GM12878 (cell line): ENCODE data around the gene CLEC16A. TPM values are rescaled to one million over a fixed set of nuclear protein-coding genes. Genes with fewer than 3 reads are reported as not detected.
"Not testable (repeated sequence)": the region's sequence is repeated elsewhere in the genome, so short reads cannot be mapped to it uniquely, and the experiment has no call there.

Source experiments
- ATAC-seq: fragments of 200-7000 bp; cut with Tn5 transposase; 3 replicates; pipeline ENCODE4 v1.9.1; 2020; ENCODE audit warnings: mild to moderate bottlenecking, moderate library complexity
- BruUV-seq: library from RNA; stranded (reverse); fragments of 400-500 nt; replicated peaks from 2 replicates; lab custom pipeline; 2021; lab: Mats Ljungman, UMichigan
- CTCF ChIA-PET: fragments of 300-600 bp; sonication (Branson Sonifier 250); formaldehyde crosslinking; extraction: SDS; loops from one replicate; lab custom pipeline; 2021; ENCODE audit warnings: inconsistent platforms; lab: Yijun Ruan, JAX
- POLR2A ChIA-PET: fragments of 350-600 bp; formaldehyde crosslinking; extraction: SDS; loops from one replicate; lab custom pipeline; 2021; ENCODE audit warnings: inconsistent platforms; lab: Charles Lee
- RAD21 ChIA-PET: fragments of 300-600 bp; sonication (Branson Sonifier 250); formaldehyde crosslinking; loops from one replicate; lab custom pipeline; 2023; ENCODE audit warnings: antibody characterized with exemption; ENCODE audit not compliant: unreplicated experiment; lab: Charles Lee
- SMC1A ChIA-PET: fragments of 300-600 bp; sonication (Branson Sonifier 250); formaldehyde crosslinking; loops from one replicate; lab custom pipeline; 2023; ENCODE audit not compliant: unreplicated experiment, uncharacterized antibody; lab: Charles Lee
- DNase-seq: peaks from one replicate; pipeline ENCODE4 v3.0.0-alpha.2; 2011; ENCODE audit warnings: low read depth, low spot score
- FAIRE-seq: peaks from 3 replicates; lab custom pipeline; 2011; peaks lifted over from hg19 to GRCh38; lab: Jason Lieb, UNC
- H2AFZ ChIP-seq: 2 replicates; pipeline ENCODE4 v1.6.0; 2011; ENCODE audit warnings: low read depth, low read length, control low read depth; ENCODE audit not compliant: control insufficient read depth
- H3K27ac ChIP-seq: 2 replicates; pipeline ENCODE4 v1.5.1; 2011; ENCODE audit warnings: control low read depth; ENCODE audit not compliant: control insufficient read depth, insufficient read depth
- H3K27me3 ChIP-seq, 2 experiments: replicated peaks in 1 of 2; 2 replicates each; pipeline versions ENCODE4 v1.6.0 to v1.6.1; 2011; ENCODE audit warnings: low read length in 1 of 2; ENCODE audit not compliant: control insufficient read depth in 2 of 2, insufficient read depth in 2 of 2
- H3K36me3 ChIP-seq, 2 experiments: 2 replicates each; pipeline ENCODE4 v1.5.1; 2011; ENCODE audit warnings: low read length in 1 of 2; ENCODE audit not compliant: control insufficient read depth in 2 of 2, insufficient read depth in 2 of 2
- H3K4me1 ChIP-seq: 2 replicates; pipeline ENCODE4 v1.6.1; 2011; ENCODE audit warnings: mild to moderate bottlenecking, low read length, moderate library complexity, mixed read lengths; ENCODE audit not compliant: control insufficient read depth, insufficient read depth
- H3K4me2 ChIP-seq: 2 replicates; pipeline ENCODE4 v1.6.0; 2011; ENCODE audit warnings: control low read depth; ENCODE audit not compliant: control insufficient read depth, insufficient read depth
- H3K4me3 ChIP-seq: fragments of 200-600 bp; sonication (generic); 2 replicates; pipeline ENCODE4 v1.5.1; 2016
- H3K79me2 ChIP-seq: 2 replicates; pipeline ENCODE4 v1.6.0; 2011; ENCODE audit warnings: low read length; ENCODE audit not compliant: control insufficient read depth, insufficient read depth
- H3K9ac ChIP-seq: 2 replicates; pipeline ENCODE4 v1.8.0; 2011; ENCODE audit warnings: low read length, control low read depth, mixed read lengths; ENCODE audit not compliant: control insufficient read depth, insufficient read depth
- H3K9me3 ChIP-seq: replicated peaks from 3 replicates; pipeline ENCODE4 v1.5.1; 2011; ENCODE audit warnings: mild to moderate bottlenecking, low read length; ENCODE audit not compliant: control insufficient read depth, insufficient read depth
- H4K20me1 ChIP-seq: 2 replicates; pipeline ENCODE4 v1.6.0; 2011; ENCODE audit not compliant: control insufficient read depth, insufficient read depth
- IKZF2 ChIP-seq, 2 experiments: fragments of 450-650 bp; IDR thresholded peaks; 2 replicates each; pipeline ENCODE4 v1.6.1; 2017; ENCODE audit warnings: mild to moderate bottlenecking in 2 of 2, moderate library complexity in 2 of 2
- MTA2 ChIP-seq: fragments of 450-650 bp; IDR thresholded peaks from 2 replicates; pipeline ENCODE4 v1.6.1; 2016; ENCODE audit warnings: low read depth, mild to moderate bottlenecking, moderate library complexity
- MYC ChIP-seq: IDR thresholded peaks from 2 replicates; pipeline ENCODE4 v1.6.1; 2011; ENCODE audit warnings: mild to moderate bottlenecking, low read length, moderate library complexity, inconsistent platforms; ENCODE audit not compliant: insufficient read depth, insufficient replicate concordance, insufficient read length, severe bottlenecking
- NFXL1 ChIP-seq: fragments of 450-650 bp; IDR thresholded peaks from 2 replicates; pipeline ENCODE4 v1.6.1; 2017; ENCODE audit warnings: antibody characterized with exemption, mild to moderate bottlenecking, borderline replicate concordance
- NR2C2 ChIP-seq: IDR thresholded peaks from 2 replicates; pipeline ENCODE4 v1.6.1; 2011; ENCODE audit warnings: borderline replicate concordance, low read depth; ENCODE audit not compliant: control insufficient read depth, insufficient read length
- TCF7 ChIP-seq: IDR thresholded peaks from 2 replicates; pipeline ENCODE4 v1.6.1; 2014; ENCODE audit warnings: antibody characterized with exemption, borderline replicate concordance
- WGBS: methylation state at CpG from one replicate; pipeline ENCODE4 v1.1.6; 2016; ENCODE audit warnings: low lambda C conversion rate; ENCODE audit not compliant: insufficient replicate concordance, insufficient coverage; ENCODE audit errors: missing lambda C conversion rate; 5-methylcytosine and 5-hydroxymethylcytosine counted together
- in situ Hi-C: fragments of 300-500 bp; cut with MboI; formaldehyde crosslinking; loops from 9 replicates; pipeline ENCODE4 v1.14.3; 2018; ENCODE audit warnings: mixed read lengths
- intact Hi-C: fragments of 100-400 bp; cut with micrococcal nuclease; formaldehyde crosslinking; loops from one replicate; pipeline ENCODE4 v1.14.2; 2022; ENCODE audit not compliant: unreplicated experiment
- polyA plus RNA-seq, 11 experiments: library from polyadenylated mRNA; depleted of rRNA in 4 of 11; unstranded in 6 of 11; stranded (reverse) in 5 of 11; fragments of >200 nt; fragmentation: Nextera tagmentation in 4 of 11; fragmentation: Illumina TruSeq in 1 of 11; extraction: Ambion mirVana in 4 of 11; extraction: Trizol in 1 of 11; gene quantifications; 1 replicate in 1 of 11; 2 replicates in 10 of 11; pipeline versions ENCODE4 v1.2.1 to v1.2.3, GENCODE V29; 2011 to 2016; ENCODE audit warnings: inconsistent platforms in 2 of 11, missing spikeins in 2 of 11, low read depth in 1 of 11
- total RNA-seq, 4 experiments: library from RNA; depleted of rRNA in 3 of 4; stranded (reverse); fragments of >200 nt in 3 of 4; fragmentation: Illumina TruSeq in 1 of 4; extraction: Trizol in 1 of 4; gene quantifications; 2 replicates each; pipeline versions ENCODE4 v1.2.1 to v1.2.3, GENCODE V29; 2013 to 2021
- TF ChIP-seq, protein P1 (sequence below): fragments of 450-650 bp; IDR thresholded peaks from 2 replicates; pipeline ENCODE4 v1.6.1; 2017; ENCODE audit warnings: mild to moderate bottlenecking, moderate library complexity
- TF ChIP-seq, protein P2 (sequence below): fragments of 450-650 bp; formaldehyde crosslinking; IDR thresholded peaks from 2 replicates; pipeline ENCODE4 v1.5.0; 2022; ENCODE audit warnings: mild to moderate bottlenecking, missing genetic modification characterization

Gene CLEC16A
- total and polyA plus RNA-seq, 10 of the 15 experiments (the other 5 are each of a cell fraction or from before 2014, with no cell fraction given) = 1.5 to 28.8 (median 19.2) TPM

DNA sequence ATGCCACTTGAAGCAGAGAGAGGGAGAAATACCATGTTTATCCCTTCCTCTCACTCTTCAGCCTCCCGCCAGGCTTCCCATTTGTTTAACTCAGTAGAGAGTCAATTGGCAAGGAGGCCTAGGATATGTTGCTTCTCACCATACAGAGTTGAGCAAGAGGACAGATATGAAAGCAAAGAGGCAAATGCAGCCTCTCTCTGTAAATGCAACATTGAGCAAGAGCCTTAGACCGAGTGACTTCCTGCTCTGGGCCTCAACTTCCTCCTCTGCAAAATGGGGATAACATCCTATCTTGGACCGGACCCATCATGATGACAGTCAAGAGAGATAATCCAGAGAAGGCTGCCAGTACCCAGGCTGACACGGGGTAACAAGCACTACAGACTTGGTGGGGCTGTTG lies 274.8 kb downstream of the CLEC16A start (continued):
- TF ChIP-seq, protein P1, sequence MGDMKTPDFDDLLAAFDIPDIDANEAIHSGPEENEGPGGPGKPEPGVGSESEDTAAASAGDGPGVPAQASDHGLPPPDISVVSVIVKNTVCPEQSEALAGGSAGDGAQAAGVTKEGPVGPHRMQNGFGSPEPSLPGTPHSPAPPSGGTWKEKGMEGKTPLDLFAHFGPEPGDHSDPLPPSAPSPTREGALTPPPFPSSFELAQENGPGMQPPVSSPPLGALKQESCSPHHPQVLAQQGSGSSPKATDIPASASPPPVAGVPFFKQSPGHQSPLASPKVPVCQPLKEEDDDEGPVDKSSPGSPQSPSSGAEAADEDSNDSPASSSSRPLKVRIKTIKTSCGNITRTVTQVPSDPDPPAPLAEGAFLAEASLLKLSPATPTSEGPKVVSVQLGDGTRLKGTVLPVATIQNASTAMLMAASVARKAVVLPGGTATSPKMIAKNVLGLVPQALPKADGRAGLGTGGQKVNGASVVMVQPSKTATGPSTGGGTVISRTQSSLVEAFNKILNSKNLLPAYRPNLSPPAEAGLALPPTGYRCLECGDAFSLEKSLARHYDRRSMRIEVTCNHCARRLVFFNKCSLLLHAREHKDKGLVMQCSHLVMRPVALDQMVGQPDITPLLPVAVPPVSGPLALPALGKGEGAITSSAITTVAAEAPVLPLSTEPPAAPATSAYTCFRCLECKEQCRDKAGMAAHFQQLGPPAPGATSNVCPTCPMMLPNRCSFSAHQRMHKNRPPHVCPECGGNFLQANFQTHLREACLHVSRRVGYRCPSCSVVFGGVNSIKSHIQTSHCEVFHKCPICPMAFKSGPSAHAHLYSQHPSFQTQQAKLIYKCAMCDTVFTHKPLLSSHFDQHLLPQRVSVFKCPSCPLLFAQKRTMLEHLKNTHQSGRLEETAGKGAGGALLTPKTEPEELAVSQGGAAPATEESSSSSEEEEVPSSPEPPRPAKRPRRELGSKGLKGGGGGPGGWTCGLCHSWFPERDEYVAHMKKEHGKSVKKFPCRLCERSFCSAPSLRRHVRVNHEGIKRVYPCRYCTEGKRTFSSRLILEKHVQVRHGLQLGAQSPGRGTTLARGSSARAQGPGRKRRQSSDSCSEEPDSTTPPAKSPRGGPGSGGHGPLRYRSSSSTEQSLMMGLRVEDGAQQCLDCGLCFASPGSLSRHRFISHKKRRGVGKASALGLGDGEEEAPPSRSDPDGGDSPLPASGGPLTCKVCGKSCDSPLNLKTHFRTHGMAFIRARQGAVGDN = no peak
- no peak for TF ChIP-seq IKZF2 (IDR thresholded peaks at IDR 0.05)
- no peak for TF ChIP-seq MYC
- TF ChIP-seq, protein P2, sequence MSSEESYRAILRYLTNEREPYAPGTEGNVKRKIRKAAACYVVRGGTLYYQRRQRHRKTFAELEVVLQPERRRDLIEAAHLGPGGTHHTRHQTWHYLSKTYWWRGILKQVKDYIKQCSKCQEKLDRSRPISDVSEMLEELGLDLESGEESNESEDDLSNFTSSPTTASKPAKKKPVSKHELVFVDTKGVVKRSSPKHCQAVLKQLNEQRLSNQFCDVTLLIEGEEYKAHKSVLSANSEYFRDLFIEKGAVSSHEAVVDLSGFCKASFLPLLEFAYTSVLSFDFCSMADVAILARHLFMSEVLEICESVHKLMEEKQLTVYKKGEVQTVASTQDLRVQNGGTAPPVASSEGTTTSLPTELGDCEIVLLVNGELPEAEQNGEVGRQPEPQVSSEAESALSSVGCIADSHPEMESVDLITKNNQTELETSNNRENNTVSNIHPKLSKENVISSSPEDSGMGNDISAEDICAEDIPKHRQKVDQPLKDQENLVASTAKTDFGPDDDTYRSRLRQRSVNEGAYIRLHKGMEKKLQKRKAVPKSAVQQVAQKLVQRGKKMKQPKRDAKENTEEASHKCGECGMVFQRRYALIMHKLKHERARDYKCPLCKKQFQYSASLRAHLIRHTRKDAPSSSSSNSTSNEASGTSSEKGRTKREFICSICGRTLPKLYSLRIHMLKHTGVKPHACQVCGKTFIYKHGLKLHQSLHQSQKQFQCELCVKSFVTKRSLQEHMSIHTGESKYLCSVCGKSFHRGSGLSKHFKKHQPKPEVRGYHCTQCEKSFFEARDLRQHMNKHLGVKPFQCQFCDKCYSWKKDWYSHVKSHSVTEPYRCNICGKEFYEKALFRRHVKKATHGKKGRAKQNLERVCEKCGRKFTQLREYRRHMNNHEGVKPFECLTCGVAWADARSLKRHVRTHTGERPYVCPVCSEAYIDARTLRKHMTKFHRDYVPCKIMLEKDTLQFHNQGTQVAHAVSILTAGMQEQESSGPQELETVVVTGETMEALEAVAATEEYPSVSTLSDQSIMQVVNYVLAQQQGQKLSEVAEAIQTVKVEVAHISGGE (CRISPR knock-in tag) = no peak
- TF ChIP-seq TCF7 = no peak
- TF ChIP-seq NFXL1 = no peak
- no peak for TF ChIP-seq MTA2
- TF ChIP-seq NR2C2 = no peak

DNA sequence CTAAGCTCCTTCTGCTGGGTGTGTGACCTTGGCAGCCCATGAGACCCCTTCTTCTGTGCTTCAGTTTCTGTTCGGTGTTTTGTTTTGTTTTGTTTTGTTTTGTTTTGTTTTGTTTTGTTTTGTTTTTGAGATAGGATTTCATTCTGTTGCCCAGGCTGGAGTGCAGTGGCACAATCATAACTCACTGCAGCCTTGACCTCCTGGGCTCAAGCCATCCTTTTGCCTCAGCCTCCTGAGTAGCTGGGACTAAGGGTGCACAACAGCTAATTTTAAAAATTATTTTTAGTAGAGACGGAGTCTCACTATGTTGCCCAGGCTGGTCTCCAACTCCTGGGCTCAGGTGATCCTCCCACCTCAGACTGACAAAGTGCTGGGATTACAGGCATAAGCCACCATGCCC lies 276.1 kb downstream of the CLEC16A start:
- 74% methylated on average over 2 of the region's 2 CpGs for WGBS
- RAD21 ChIA-PET, SMC1A ChIA-PET, H3K9ac ChIP-seq, DNase-seq, intact Hi-C loops, H3K4me2 ChIP-seq, BruUV-seq, in situ Hi-C loops, ATAC-seq, H3K27ac ChIP-seq, H4K20me1 ChIP-seq, FAIRE-seq, H3K36me3 ChIP-seq, H2AFZ ChIP-seq, H3K4me3 ChIP-seq, H3K79me2 ChIP-seq, H3K27me3 ChIP-seq: not testable (repeated sequence)
- CTCF ChIA-PET = interaction anchor here (1.2 kb wide), 1 partner anchor 11 kb away, joined by 3 read pairs; no protein-coding TSS in a partner anchor
- POLR2A ChIA-PET = interaction anchor here (0.6 to 1.1 kb wide), 2 partner anchors 8 to 35 kb away, joined by 3 read pairs; no protein-coding TSS in a partner anchor
- Histone ChIP-seq H3K4me1 (peaks cover 19% of the 10 kb centered on the region), H3K9me3 (peaks cover 12% of the 10 kb centered on the region)
